Karpas-422 (cell line): Measurements from ENCODE around the gene REV3L. TPM values are rescaled to one million over a fixed set of nuclear protein-coding genes. Genes with fewer than 3 reads are reported as not detected.

ENCODE experiments used
- DNase-seq: peaks from one replicate; pipeline ENCODE4 v3.0.0-alpha.2; 2015
- H2AFZ ChIP-seq: fragments of 200-600 bp; sonication (generic); 2 replicates; pipeline ENCODE4 v1.6.1; 2014; ENCODE audit warnings: antibody characterized with exemption, low read length, mixed read lengths
- H3K27ac ChIP-seq: fragments of 200-600 bp; sonication (generic); 2 replicates; pipeline ENCODE4 v1.5.1; 2014; ENCODE audit warnings: mild to moderate bottlenecking, low read length, moderate library complexity
- H3K27me3 ChIP-seq: fragments of 200-600 bp; sonication (generic); 2 replicates; pipeline ENCODE4 v1.6.1; 2014; ENCODE audit warnings: low read length, mixed read lengths
- H3K36me3 ChIP-seq: fragments of 200-600 bp; sonication (generic); 2 replicates; pipeline ENCODE4 v1.6.1; 2014; ENCODE audit warnings: low read length, mixed read lengths; ENCODE audit not compliant: insufficient read depth
- H3K4me1 ChIP-seq: fragments of 200-600 bp; sonication (generic); 2 replicates; pipeline ENCODE4 v1.6.1; 2014; ENCODE audit warnings: mild to moderate bottlenecking, low read length, mixed read lengths
- H3K4me2 ChIP-seq: fragments of 200-600 bp; sonication (generic); 2 replicates; pipeline ENCODE4 v1.6.1; 2014; ENCODE audit warnings: low read length, low read depth, mild to moderate bottlenecking; ENCODE audit not compliant: poor library complexity, severe bottlenecking
- H3K4me3 ChIP-seq: fragments of 200-600 bp; sonication (generic); 2 replicates; pipeline ENCODE4 v1.5.1; 2014; ENCODE audit warnings: mild to moderate bottlenecking, antibody characterized with exemption, low read length, mixed read lengths
- H3K79me2 ChIP-seq: fragments of 200-600 bp; sonication (generic); 2 replicates; pipeline ENCODE4 v1.6.1; 2014; ENCODE audit warnings: mild to moderate bottlenecking, low read length, mixed read lengths
- H3K9ac ChIP-seq: fragments of 200-600 bp; sonication (generic); 2 replicates; pipeline ENCODE4 v1.6.0; 2014; ENCODE audit warnings: low read length
- H3K9me2 ChIP-seq: fragments of 200-600 bp; sonication (generic), shearing (Covaris generic); replicated peaks from 2 replicates; pipeline ENCODE4 v1.6.0; 2014; ENCODE audit warnings: mild to moderate bottlenecking, low read length, moderate library complexity; ENCODE audit not compliant: insufficient read depth
- H3K9me3 ChIP-seq: fragments of 300-700, 200-600 bp; sonication (generic); 2 replicates; pipeline ENCODE4 v1.6.1; 2014; ENCODE audit warnings: low read length, mixed read lengths
- H4K20me1 ChIP-seq: fragments of 200-600 bp; sonication (generic); 2 replicates; pipeline ENCODE4 v1.6.1; 2014; ENCODE audit warnings: mild to moderate bottlenecking, antibody characterized with exemption, low read length, low read depth; ENCODE audit not compliant: insufficient read depth
- total RNA-seq: library from RNA; depleted of rRNA; stranded (reverse); fragments of >200 nt; shearing (Covaris generic); gene quantifications from 2 replicates; pipeline ENCODE4 v1.2.3, GENCODE V29; 2014; ENCODE audit warnings: low replicate concordance

REV3L gene
- total RNA-seq, 1 experiment from 2014 or later: 64.4 TPM

DNA sequence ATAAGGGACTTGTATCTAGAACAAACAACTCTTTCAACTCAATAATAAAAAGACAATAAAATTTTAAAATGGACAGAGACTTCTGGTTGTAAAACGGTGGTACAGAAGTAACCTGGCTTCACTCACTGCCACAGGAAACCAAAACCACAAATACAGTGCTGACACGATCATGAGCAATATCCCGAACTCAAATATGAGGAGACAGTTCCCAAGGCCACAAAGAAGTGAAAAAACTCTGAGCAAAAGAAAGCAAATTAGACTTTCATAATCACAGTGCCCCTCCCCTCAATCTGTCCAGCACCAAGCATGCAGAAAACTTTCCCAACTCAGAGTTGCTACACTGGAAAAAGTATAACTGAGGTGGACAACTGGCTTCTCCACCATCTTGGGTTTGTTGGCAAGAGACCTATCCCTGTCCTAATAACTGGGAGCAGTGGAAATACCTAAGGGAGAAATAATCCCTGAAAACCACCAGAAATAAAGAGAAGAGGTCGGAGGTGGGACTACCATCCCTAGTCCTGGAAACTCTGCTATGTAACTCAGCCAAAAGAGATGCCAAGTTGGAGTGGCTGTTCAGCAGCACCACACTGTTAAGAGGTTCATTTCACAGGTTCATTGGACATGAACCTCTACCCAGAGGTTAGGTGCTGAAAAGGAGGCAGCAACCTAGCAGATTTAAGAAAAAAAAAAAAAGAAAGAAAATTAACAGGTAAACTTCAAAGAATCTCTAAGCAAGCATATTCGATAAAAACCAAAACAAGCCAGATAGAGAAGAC is 55.5 kb downstream of the REV3L start:
- Histone ChIP-seq H3K4me2 (no peak overlapping the region), H3K79me2 (peaks cover 99% of the 10 kb centered on the region), H3K27ac (no peak overlapping the region), H3K4me1 (peaks cover 38% of the 10 kb centered on the region), H3K9me3 (peaks cover 10% of the 10 kb centered on the region), H3K27me3 (no peaks in the 10 kb centered on the region), H3K36me3 (peaks cover 13% of the 10 kb centered on the region), H4K20me1 (no peaks in the 10 kb centered on the region), H3K9ac (no peak overlapping the region), H3K4me3 (no peak overlapping the region), H2AFZ (no peak overlapping the region), H3K9me2 (no peaks in the 10 kb centered on the region)
- DNase-seq: no peak

DNA sequence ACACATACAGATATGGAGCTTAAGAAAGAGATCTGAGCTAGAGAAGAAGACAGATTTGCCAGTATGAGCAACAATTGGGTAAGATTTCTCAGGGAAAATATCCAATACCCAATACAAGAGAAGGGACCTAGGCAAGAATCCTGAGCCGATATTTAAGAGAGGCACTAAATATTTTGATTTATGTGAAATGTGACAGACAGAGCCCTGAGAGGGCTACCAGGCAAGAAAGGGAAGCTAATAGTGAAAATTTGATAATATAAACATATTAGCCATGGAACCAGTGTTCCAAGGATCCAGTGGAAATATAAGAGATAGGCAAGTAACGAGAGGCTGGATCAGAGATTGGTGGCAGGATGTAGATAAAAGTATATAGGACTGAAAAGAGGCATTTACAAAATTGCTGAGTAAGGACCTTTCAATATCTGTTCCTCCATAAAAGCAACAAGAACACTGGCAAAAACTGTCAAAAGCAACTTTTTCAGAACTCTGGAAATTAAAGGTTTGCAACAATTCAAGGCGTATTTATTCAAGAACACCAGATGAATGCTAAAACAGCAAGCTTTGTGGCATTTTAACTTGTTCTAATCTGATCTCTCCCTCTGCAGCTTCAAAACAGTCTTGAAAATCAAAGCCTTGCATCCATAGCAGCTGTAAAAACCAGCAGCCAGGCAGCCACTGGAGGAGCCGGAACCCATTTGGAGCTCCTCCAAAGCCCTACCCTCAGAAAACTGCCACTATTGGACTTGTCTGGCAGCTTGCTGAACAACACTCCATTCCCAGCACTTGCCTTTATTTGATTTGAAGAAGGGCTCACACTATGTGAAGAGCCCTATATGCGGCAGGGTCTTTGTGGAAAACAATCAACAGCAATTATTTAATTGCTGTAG is 58.8 kb downstream of the REV3L start:
- H3K27ac ChIP-seq: peak overlapping the region; percentile 63

GRCh38 chr6:111423055-111423633 is 59.9 kb downstream of the REV3L start:
- no peak overlapping the region for H2AFZ ChIP-seq
- H3K4me1 ChIP-seq: peaks cover 48% of the 10 kb centered on the region
- H3K4me2 ChIP-seq: peak overlapping the region; percentile 54
- no peaks in the 10 kb centered on the region for H3K9me3 ChIP-seq
- peak overlapping the region; percentile 35 for H3K4me3 ChIP-seq
- H3K9ac ChIP-seq: peak overlapping the region; percentile 17; the same call in 1 of the 2 replicates
- no peaks in the 10 kb centered on the region; the same call in 1 of the 2 replicates for H3K36me3 ChIP-seq
- H3K79me2 ChIP-seq: peaks cover 98% of the 10 kb centered on the region
- peak overlapping the region; percentile 63 for H3K27ac ChIP-seq
- no peaks in the 10 kb centered on the region for H3K27me3 ChIP-seq
- no peaks in the 10 kb centered on the region for H3K9me2 ChIP-seq
- peak; percentile 55 for DNase-seq
- H4K20me1 ChIP-seq: no peaks in the 10 kb centered on the region

More for the DNA sequence above, 58.8 kb downstream of the REV3L start:
- peak overlapping the region; percentile 14; the same call in 1 of the 2 replicates for H3K4me3 ChIP-seq
- H3K4me2 ChIP-seq: peak overlapping the region; percentile 54
- no peaks in the 10 kb centered on the region for H4K20me1 ChIP-seq
- peaks cover 5% of the 10 kb centered on the region; the same call in 1 of the 2 replicates for H3K9me3 ChIP-seq
- peaks cover 38% of the 10 kb centered on the region for H3K4me1 ChIP-seq
- peak overlapping the region; percentile 36 for H3K9ac ChIP-seq
- H3K27me3 ChIP-seq: no peaks in the 10 kb centered on the region
- H3K79me2 ChIP-seq: peaks cover 98% of the 10 kb centered on the region
- no peak overlapping the region for H2AFZ ChIP-seq
- peaks cover 4% of the 10 kb centered on the region for H3K36me3 ChIP-seq
- no peak for DNase-seq
- H3K9me2 ChIP-seq: no peaks in the 10 kb centered on the region

GRCh38 chr6:111418971-111419693 is 63.9 kb downstream of the REV3L start:
- Histone ChIP-seq H3K79me2 (peaks cover 98% of the 10 kb centered on the region), H3K9ac (no peak overlapping the region), H3K9me2 (no peaks in the 10 kb centered on the region; the same call in 1 of the 2 replicates), H3K4me1 (peaks cover 31% of the 10 kb centered on the region), H3K36me3 (peaks cover 13% of the 10 kb centered on the region; the same call in 1 of the 2 replicates), H3K9me3 (no peaks in the 10 kb centered on the region), H4K20me1 (no peaks in the 10 kb centered on the region), H3K4me2 (no peak overlapping the region), H2AFZ (no peak overlapping the region), H3K4me3 (no peak overlapping the region), H3K27me3 (no peaks in the 10 kb centered on the region), H3K27ac (no peak overlapping the region)
- no peak for DNase-seq

GRCh38 chr6:111417946-111418345 is 65.1 kb downstream of the REV3L start:
- Histone ChIP-seq H3K9me2 (no peaks in the 10 kb centered on the region; the same call in 1 of the 2 replicates), H3K27ac (no peak overlapping the region), H3K9me3 (no peaks in the 10 kb centered on the region), H3K9ac (no peak overlapping the region), H2AFZ (no peak overlapping the region), H3K4me1 (peaks cover 19% of the 10 kb centered on the region), H4K20me1 (no peaks in the 10 kb centered on the region), H3K4me3 (no peak overlapping the region), H3K4me2 (no peak overlapping the region), H3K27me3 (no peaks in the 10 kb centered on the region), H3K36me3 (peaks cover 13% of the 10 kb centered on the region; the same call in 1 of the 2 replicates), H3K79me2 (peaks cover 97% of the 10 kb centered on the region)
- no peak for DNase-seq

- Histone ChIP-seq H3K4me2 (no peak overlapping the region), H3K9me3 (no peaks in the 10 kb centered on the region), H3K4me3 (no peak overlapping the region), H2AFZ (no peak overlapping the region), H3K79me2 (peaks cover 98% of the 10 kb centered on the region), H3K4me1 (peaks cover 16% of the 10 kb centered on the region), H4K20me1 (no peaks in the 10 kb centered on the region), H3K27ac (no peak overlapping the region), H3K36me3 (peaks cover 14% of the 10 kb centered on the region; the same call in 1 of the 2 replicates), H3K9ac (no peak overlapping the region), H3K9me2 (no peaks in the 10 kb centered on the region; the same call in 1 of the 2 replicates), H3K27me3 (no peaks in the 10 kb centered on the region)
- DNase-seq: no peak
These were observed 65.8 kb downstream of the REV3L start for GRCh38 chr6:111417181-111417585.

- H3K9me3 ChIP-seq: no peaks in the 10 kb centered on the region
- DNase-seq: no peak
- peaks cover 16% of the 10 kb centered on the region for H3K4me1 ChIP-seq
- no peak overlapping the region for H3K4me3 ChIP-seq
- H4K20me1 ChIP-seq: no peaks in the 10 kb centered on the region
- H2AFZ ChIP-seq: no peak overlapping the region
- H3K27ac ChIP-seq: no peak overlapping the region
- H3K9ac ChIP-seq: no peak overlapping the region
- H3K79me2 ChIP-seq: peaks cover 98% of the 10 kb centered on the region
- no peaks in the 10 kb centered on the region for H3K27me3 ChIP-seq
- no peaks in the 10 kb centered on the region; the same call in 1 of the 2 replicates for H3K9me2 ChIP-seq
- peaks cover 20% of the 10 kb centered on the region; the same call in 1 of the 2 replicates for H3K36me3 ChIP-seq
- no peak overlapping the region for H3K4me2 ChIP-seq
These were observed 66.5 kb downstream of the REV3L start for GRCh38 chr6:111416529-111416928.
